ENCODE results near the gene MRPL23. TPM values are rescaled to one million over a fixed set of nuclear protein-coding genes. Genes with fewer than 3 reads are reported as not detected.
A peak's percentile ranks its signal among the peaks of the same experiment; 100 is the strongest.
"Not testable (repeated sequence)": the region's sequence is repeated elsewhere in the genome, so short reads cannot be mapped to it uniquely, and the experiment has no call there.

MRPL23 gene
- total RNA-seq, 3 donors from 2014 or later (not counting 1 experiment from before 2014, with no cell fraction given): 31.2 to 35.4 (median 32.8) TPM

- Mint-ChIP-seq H3K9me3 (no peaks in the 10 kb centered on the region), H3K4me1 (peaks cover 4 to 16% of the 10 kb centered on the region in 2 donors), H3K27ac (peak overlapping the region in 1 of 2 donors; percentile 17), H3K36me3 (no peaks in the 10 kb centered on the region), H3K4me3 (peak overlapping the region; percentile 52), H3K27me3 (ENCODE audit: low read depth in 2 of 2) (peaks cover 0 to 2% of the 10 kb centered on the region in 2 donors)
- intact Hi-C loops (cut with micrococcal nuclease): no loop called here
- 20% methylated on average over 23 of the region's 23 CpGs for WGBS (ENCODE audit: insufficient coverage)
- H3K27ac ChIP-seq (ENCODE audit: low read length): no peak overlapping the region
- no peaks in the 10 kb centered on the region for H3K36me3 ChIP-seq (ENCODE audit: control insufficient read depth, insufficient read depth, low read length)
- no peak overlapping the region for H3K4me3 ChIP-seq (ENCODE audit: low read length)
- ATAC-seq (peak in 2 of 3 donors; percentile 55 to 60), DNase-seq (peak in 1 of 2 donors; percentile 13)
- peaks cover 9% of the 10 kb centered on the region for H3K4me1 ChIP-seq (ENCODE audit: control insufficient read depth, insufficient read depth, low read length)
- TF ChIP-seq, protein P1, sequence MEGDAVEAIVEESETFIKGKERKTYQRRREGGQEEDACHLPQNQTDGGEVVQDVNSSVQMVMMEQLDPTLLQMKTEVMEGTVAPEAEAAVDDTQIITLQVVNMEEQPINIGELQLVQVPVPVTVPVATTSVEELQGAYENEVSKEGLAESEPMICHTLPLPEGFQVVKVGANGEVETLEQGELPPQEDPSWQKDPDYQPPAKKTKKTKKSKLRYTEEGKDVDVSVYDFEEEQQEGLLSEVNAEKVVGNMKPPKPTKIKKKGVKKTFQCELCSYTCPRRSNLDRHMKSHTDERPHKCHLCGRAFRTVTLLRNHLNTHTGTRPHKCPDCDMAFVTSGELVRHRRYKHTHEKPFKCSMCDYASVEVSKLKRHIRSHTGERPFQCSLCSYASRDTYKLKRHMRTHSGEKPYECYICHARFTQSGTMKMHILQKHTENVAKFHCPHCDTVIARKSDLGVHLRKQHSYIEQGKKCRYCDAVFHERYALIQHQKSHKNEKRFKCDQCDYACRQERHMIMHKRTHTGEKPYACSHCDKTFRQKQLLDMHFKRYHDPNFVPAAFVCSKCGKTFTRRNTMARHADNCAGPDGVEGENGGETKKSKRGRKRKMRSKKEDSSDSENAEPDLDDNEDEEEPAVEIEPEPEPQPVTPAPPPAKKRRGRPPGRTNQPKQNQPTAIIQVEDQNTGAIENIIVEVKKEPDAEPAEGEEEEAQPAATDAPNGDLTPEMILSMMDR (IDR thresholded peaks at IDR 0.05): no peak
- H3K9me3 ChIP-seq (ENCODE audit: control insufficient read depth, insufficient read depth, low read length): no peaks in the 10 kb centered on the region
- H3K27me3 ChIP-seq (ENCODE audit: control insufficient read depth, insufficient read depth, low read length): no peaks in the 10 kb centered on the region
These were observed 8.0 kb upstream of the MRPL23 start for GRCh38 chr11:1939006-1939625.

- H3K36me3 ChIP-seq (ENCODE audit: control insufficient read depth, insufficient read depth, low read length); H3K4me3 ChIP-seq (ENCODE audit: low read length); H3K27me3 Mint-ChIP-seq (ENCODE audit: low read depth in 2 of 2); H3K27ac ChIP-seq (ENCODE audit: low read length); intact Hi-C loops (cut with micrococcal nuclease); H3K9me3 ChIP-seq (ENCODE audit: control insufficient read depth, insufficient read depth, low read length); H3K36me3 Mint-ChIP-seq; H3K9me3 Mint-ChIP-seq; H3K4me3 Mint-ChIP-seq; H3K27me3 ChIP-seq (ENCODE audit: control insufficient read depth, insufficient read depth, low read length); H3K4me1 ChIP-seq (ENCODE audit: control insufficient read depth, insufficient read depth, low read length); DNase-seq: not testable (repeated sequence)
- WGBS (ENCODE audit: insufficient coverage): 87% methylated on average over 1 of the region's 1 CpG
- ATAC-seq: peak in 1 of 3 donors; percentile 51
- H3K27ac Mint-ChIP-seq: peak overlapping the region in 1 of 2 donors; percentile 17
- peaks cover 4 to 16% of the 10 kb centered on the region in 2 donors for H3K4me1 Mint-ChIP-seq
These were observed 7.3 kb upstream of the MRPL23 start for GRCh38 chr11:1939788-1940187.

DNA sequence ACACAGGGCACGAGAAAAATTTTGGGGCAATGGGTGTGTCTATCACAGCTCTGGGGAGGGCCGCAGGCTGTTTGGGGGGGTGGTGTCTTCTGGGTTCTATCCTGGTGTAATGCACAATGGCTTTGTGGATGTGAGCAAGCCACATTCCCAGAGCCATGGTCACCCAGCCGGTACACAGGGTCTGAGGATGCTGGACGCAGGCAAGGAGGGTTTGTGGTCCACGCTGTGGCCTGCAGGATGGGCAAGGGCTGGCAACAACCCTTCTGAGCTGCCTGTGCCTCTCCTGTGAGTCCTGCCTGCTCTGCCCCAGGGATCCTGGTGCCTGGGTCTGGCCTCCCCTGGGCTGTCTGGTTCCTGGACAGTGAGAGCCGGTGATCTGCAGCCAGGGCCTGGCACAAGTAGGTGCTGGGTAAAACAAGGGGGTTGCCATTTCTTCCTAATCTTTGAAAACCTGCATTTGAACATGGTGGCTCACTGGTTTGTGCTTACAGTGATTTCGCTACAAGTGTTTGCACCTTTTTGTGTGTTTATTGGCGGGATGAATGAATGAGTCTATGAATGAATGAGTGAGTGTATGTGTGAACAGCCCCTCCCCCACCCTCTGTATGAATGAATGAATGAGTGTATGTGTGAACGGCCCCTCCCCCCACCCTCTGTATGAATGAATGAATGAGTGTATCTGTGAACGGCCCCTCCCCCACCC is 4.4 kb upstream of the MRPL23 start:
- H3K9me3 Mint-ChIP-seq: no peaks in the 10 kb centered on the region
- TF ChIP-seq, protein P1 (IDR thresholded peaks at IDR 0.05): no peak
- no peak overlapping the region for H3K4me3 ChIP-seq (ENCODE audit: low read length)
- DNase-seq: no peak
- WGBS (ENCODE audit: insufficient coverage): 85% methylated on average over 7 of the region's 10 CpGs
- H3K36me3 ChIP-seq (ENCODE audit: control insufficient read depth, insufficient read depth, low read length): no peaks in the 10 kb centered on the region
- H3K27me3 Mint-ChIP-seq (ENCODE audit: low read depth in 2 of 2): peaks cover 0 to 2% of the 10 kb centered on the region in 2 donors
- no peaks in the 10 kb centered on the region for H3K9me3 ChIP-seq (ENCODE audit: control insufficient read depth, insufficient read depth, low read length)
- H3K4me1 ChIP-seq (ENCODE audit: control insufficient read depth, insufficient read depth, low read length): peaks cover 9% of the 10 kb centered on the region
- no peaks in the 10 kb centered on the region for H3K27me3 ChIP-seq (ENCODE audit: control insufficient read depth, insufficient read depth, low read length)
- H3K27ac ChIP-seq (ENCODE audit: low read length): no peak overlapping the region
- peaks cover 4 to 16% of the 10 kb centered on the region in 2 donors for H3K4me1 Mint-ChIP-seq
- H3K4me3 Mint-ChIP-seq: no peak overlapping the region
- no peaks in the 10 kb centered on the region for H3K36me3 Mint-ChIP-seq
- no peak for ATAC-seq
- intact Hi-C loops (cut with micrococcal nuclease): no loop called here
- H3K27ac Mint-ChIP-seq: no peak overlapping the region

GRCh38 chr11:1943576-1943975 is 3.6 kb upstream of the MRPL23 start:
- WGBS (ENCODE audit: insufficient coverage): 94% methylated on average over 14 of the region's 15 CpGs
- Mint-ChIP-seq H3K9me3 (no peaks in the 10 kb centered on the region), H3K4me3 (no peak overlapping the region)

More at GRCh38 chr11:1943576-1943975, 3.6 kb upstream of the MRPL23 start:
- Histone ChIP-seq H3K9me3 (ENCODE audit: control insufficient read depth, insufficient read depth, low read length) (no peaks in the 10 kb centered on the region), H3K4me3 (ENCODE audit: low read length) (no peak overlapping the region), H3K36me3 (ENCODE audit: control insufficient read depth, insufficient read depth, low read length) (no peaks in the 10 kb centered on the region), H3K27me3 (ENCODE audit: control insufficient read depth, insufficient read depth, low read length) (no peaks in the 10 kb centered on the region), H3K27ac (ENCODE audit: low read length) (no peak overlapping the region), H3K4me1 (ENCODE audit: control insufficient read depth, insufficient read depth, low read length) (peaks cover 9% of the 10 kb centered on the region)
- DNase-seq (peak in 1 of 2 donors; percentile 13), ATAC-seq (no peak)
- intact Hi-C loops (cut with micrococcal nuclease): no loop called here
- Mint-ChIP-seq H3K4me1 (peaks cover 4 to 16% of the 10 kb centered on the region in 2 donors), H3K36me3 (no peaks in the 10 kb centered on the region), H3K27ac (no peak overlapping the region), H3K27me3 (ENCODE audit: low read depth in 2 of 2) (peaks cover 0 to 2% of the 10 kb centered on the region in 2 donors)
- TF ChIP-seq, protein P1 (IDR thresholded peaks at IDR 0.05): no peak

Data from natural killer cell (primary cell).